HepG2 (cell line): ENCODE data around the gene GNA12. TPM values are rescaled to one million over a fixed set of nuclear protein-coding genes. Genes with fewer than 3 reads are reported as not detected.

Experiments used
- ATAC-seq: fragments of 200-7000 bp; cut with Tn5 transposase; 3 replicates; pipeline ENCODE4 v1.9.1; 2020; ENCODE audit warnings: mild to moderate bottlenecking, moderate library complexity
- BruUV-seq: library from RNA; stranded (reverse); fragments of 400-500 nt; replicated peaks from 2 replicates; lab custom pipeline; 2021; lab: Mats Ljungman, UMichigan
- CTCF ChIA-PET: fragments of 300-600 bp; formaldehyde crosslinking; extraction: SDS; loops from one replicate; lab custom pipeline; 2021; ENCODE audit warnings: low total read pairs, inconsistent platforms, low intra/inter-chr PET ratio; lab: Yijun Ruan, JAX
- POLR2A ChIA-PET: fragments of 350-600 bp; sonication (Branson Sonifier 250); formaldehyde crosslinking; loops from one replicate; lab custom pipeline; 2020; ENCODE audit warnings: antibody characterized with exemption, inconsistent platforms; lab: Yijun Ruan, JAX
- DNase-seq: peaks from one replicate; pipeline ENCODE4 v3.0.0-alpha.2; 2015; ENCODE audit warnings: low spot score
- FAIRE-seq: peaks from 3 replicates; lab custom pipeline; 2011; peaks lifted over from hg19 to GRCh38; lab: Jason Lieb, UNC
- H2AFZ ChIP-seq: one replicate; pipeline ENCODE4 v1.6.1; 2011; ENCODE audit warnings: low read length, inconsistent platforms
- H3K27ac ChIP-seq: fragments of 300-600 bp; 3 replicates; pipeline ENCODE4 v1.8.0; 2011; ENCODE audit warnings: mixed run types, mild to moderate bottlenecking, mixed read lengths, low read length, inconsistent platforms; ENCODE audit not compliant: insufficient read depth; ENCODE audit errors: extremely low read length
- H3K27me3 ChIP-seq, 2 experiments: fragments of 200-600 bp in 1 of 2; 2 replicates in 1 of 2; 3 replicates in 1 of 2; pipeline versions ENCODE4 v1.6.0 to v1.8.0; 2011; ENCODE audit warnings: low read length in 2 of 2, mild to moderate bottlenecking in 2 of 2, moderate library complexity in 2 of 2, inconsistent platforms in 1 of 2; ENCODE audit not compliant: insufficient read depth in 2 of 2, control insufficient read depth in 1 of 2
- H3K36me3 ChIP-seq, 2 experiments: fragments of 200-600 bp in 1 of 2; replicated peaks in 1 of 2; 2 replicates in 1 of 2; 3 replicates in 1 of 2; pipeline versions ENCODE4 v1.5.1 to v1.8.0; 2011; ENCODE audit warnings: low read length in 2 of 2, inconsistent platforms in 1 of 2; ENCODE audit not compliant: insufficient read depth in 2 of 2, control insufficient read depth in 1 of 2
- H3K4me1 ChIP-seq: 2 replicates; pipeline ENCODE4 v1.5.1; 2012; ENCODE audit warnings: low read length, inconsistent platforms; ENCODE audit not compliant: insufficient read depth
- H3K4me2 ChIP-seq: 2 replicates; pipeline ENCODE4 v1.6.0; 2011; ENCODE audit warnings: low read depth, low read length, inconsistent platforms
- H3K4me3 ChIP-seq, 3 experiments: fragments of 200-600 bp in 1 of 3; sonication (generic), shearing (Covaris generic) in 1 of 3; replicated peaks in 1 of 3; 2 replicates each; pipeline ENCODE4 v1.5.1; 2011 to 2016; ENCODE audit warnings: low read length in 3 of 3, inconsistent platforms in 2 of 3, low read depth in 2 of 3, mild to moderate bottlenecking in 2 of 3, control low read depth in 1 of 3, mixed read lengths in 1 of 3; ENCODE audit not compliant: insufficient read depth in 1 of 3
- H3K79me2 ChIP-seq: one replicate; pipeline ENCODE4 v1.6.1; 2011; ENCODE audit warnings: low read length, inconsistent platforms; ENCODE audit not compliant: insufficient read depth
- H3K9ac ChIP-seq: 2 replicates; pipeline ENCODE4 v1.6.0; 2011; ENCODE audit warnings: mild to moderate bottlenecking, low read depth, low read length, inconsistent platforms; ENCODE audit not compliant: insufficient read depth
- H3K9me3 ChIP-seq: 2 replicates; pipeline ENCODE4 v1.5.1; 2012; ENCODE audit warnings: mild to moderate bottlenecking, low read length
- H4K20me1 ChIP-seq: 2 replicates; pipeline ENCODE4 v1.6.0; 2011; ENCODE audit warnings: inconsistent platforms, mild to moderate bottlenecking, low read length, moderate library complexity; ENCODE audit not compliant: insufficient read depth
- AGO2 ChIP-seq: fragments of 200-400 bp; formaldehyde crosslinking; optimal IDR thresholded peaks from 2 replicates; pipeline ENCODE3; 2017; ENCODE audit warnings: mild to moderate bottlenecking, low read depth, low read length, moderate library complexity
- EEA1 ChIP-seq: sonication (generic); formaldehyde crosslinking; IDR thresholded peaks from 2 replicates; pipeline ENCODE4 v1.5.1; 2020; ENCODE audit warnings: mild to moderate bottlenecking, missing genetic modification reagents, borderline replicate concordance
- JDP2 ChIP-seq: sonication (generic); formaldehyde crosslinking; IDR thresholded peaks from 2 replicates; pipeline ENCODE4 v1.8.1; 2022; ENCODE audit warnings: missing genetic modification reagents, borderline replicate concordance
- KDM2A ChIP-seq: sonication (generic); formaldehyde crosslinking; IDR thresholded peaks from 2 replicates; pipeline ENCODE4 v1.4.0; 2020; ENCODE audit warnings: low read depth, missing genetic modification reagents, borderline replicate concordance
- MEF2D ChIP-seq: sonication (generic); formaldehyde crosslinking; IDR thresholded peaks from 2 replicates; pipeline ENCODE4 v1.5.1; 2020; ENCODE audit warnings: mild to moderate bottlenecking, missing genetic modification reagents
- NFRKB ChIP-seq: fragments of 450-650 bp; IDR thresholded peaks from 2 replicates; pipeline ENCODE4 v1.6.1; 2017
- STAT5B ChIP-seq: sonication (generic); formaldehyde crosslinking; IDR thresholded peaks from 2 replicates; pipeline ENCODE4 v1.4.0; 2020; ENCODE audit warnings: missing genetic modification reagents
- ZNF556 ChIP-seq: sonication (generic); formaldehyde crosslinking; IDR thresholded peaks from 2 replicates; pipeline ENCODE4 v1.4.0; 2020; ENCODE audit warnings: mild to moderate bottlenecking, missing genetic modification reagents, borderline replicate concordance
- WGBS: methylation state at CpG from one replicate; pipeline ENCODE4 v1.1.6; 2017; ENCODE audit warnings: low lambda C conversion rate; 5-methylcytosine and 5-hydroxymethylcytosine counted together
- in situ Hi-C: cut with HindIII; loops from 2 replicates; pipeline ENCODE4 v1.10.0; 2017; ENCODE audit warnings: low pct_unique_long_range_greater_than_20kb; ENCODE audit not compliant: extremely low pct_ligation_motif_present
- intact Hi-C: fragments of 100-400 bp; cut with micrococcal nuclease; formaldehyde crosslinking; loops from one replicate; pipeline ENCODE4 v1.10.0; 2022; ENCODE audit not compliant: unreplicated experiment
- polyA plus RNA-seq, 8 experiments: library from polyadenylated mRNA; depleted of rRNA in 3 of 8; stranded (reverse) in 7 of 8; unstranded in 1 of 8; fragments of >200 nt; fragmentation: Illumina TruSeq in 4 of 8; extraction: Trizol in 4 of 8; gene quantifications; 2 replicates each; pipeline versions ENCODE4 v1.2.1 to v1.2.3, GENCODE V29; 2011 to 2016; ENCODE audit warnings: low read depth in 4 of 8, missing spikeins in 1 of 8, mixed read lengths in 1 of 8; ENCODE audit not compliant: insufficient read depth in 1 of 8
- total RNA-seq, 5 experiments: library from RNA; depleted of rRNA; stranded (reverse); fragments of >200 nt; fragmentation: Illumina TruSeq; extraction: Trizol; gene quantifications; 2 replicates each; pipeline ENCODE4 v1.2.3, GENCODE V29; 2016; ENCODE audit warnings: low read depth in 1 of 5
- TF ChIP-seq, protein P1 (sequence below): sonication (generic); formaldehyde crosslinking; conservative IDR thresholded peaks from 2 replicates; pipeline ENCODE4 v1.8.0; 2022; ENCODE audit warnings: missing genetic modification reagents
- TF ChIP-seq, protein P2 (sequence below): sonication (generic); formaldehyde crosslinking; IDR thresholded peaks from 2 replicates; pipeline ENCODE4 v1.4.0; 2020; ENCODE audit warnings: missing genetic modification reagents, mild to moderate bottlenecking, borderline replicate concordance

Gene GNA12
- total and polyA plus RNA-seq, 2 of the 13 experiments (the other 11 are each of a cell fraction or from before 2014, with no cell fraction given) = 16.2 to 50.9 TPM

DNA sequence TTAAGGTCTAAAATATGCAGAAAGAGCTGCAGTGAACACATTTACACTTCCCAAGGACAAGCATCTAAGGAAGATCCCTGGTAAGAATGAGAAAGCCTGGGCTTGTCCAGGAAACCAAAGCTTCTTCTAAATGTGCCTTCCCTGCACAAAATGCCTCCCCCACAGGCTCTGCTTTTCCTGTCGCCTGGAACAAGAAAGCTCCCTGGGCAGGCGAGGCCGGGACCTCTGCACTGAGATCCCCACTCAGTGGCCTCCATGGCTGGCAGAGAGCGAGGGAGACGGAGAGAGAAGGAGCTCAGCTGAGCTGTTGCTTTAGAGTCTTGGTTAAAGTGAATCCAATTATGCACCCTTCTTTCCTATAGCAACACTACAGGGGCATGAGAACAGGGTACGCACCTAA, 80.5 kb downstream of the GNA12 start:
- Histone ChIP-seq H4K20me1 (no peaks in the 10 kb centered on the region), H3K9ac (no peak overlapping the region), H3K36me3 (peaks cover 4 to 8% of the 10 kb centered on the region in 2 experiments; a peak in 4 of 5 replicates), H3K4me1 (peaks cover 24% of the 10 kb centered on the region), H3K4me3 (no peak overlapping the region), H3K27me3 (no peaks in the 10 kb centered on the region), H2AFZ (no peak overlapping the region), H3K4me2 (no peak overlapping the region), H3K9me3 (no peaks in the 10 kb centered on the region), H3K27ac (no peak overlapping the region), H3K79me2 (no peaks in the 10 kb centered on the region)
- ChIA-PET POLR2A (no interaction called here), CTCF (no interaction called here)
- TF ChIP-seq AGO2 (no peak), MEF2D (CRISPR knock-in tag) (no peak), JDP2 (no peak), STAT5B (CRISPR knock-in tag) (no peak)
- TF ChIP-seq, protein P1, sequence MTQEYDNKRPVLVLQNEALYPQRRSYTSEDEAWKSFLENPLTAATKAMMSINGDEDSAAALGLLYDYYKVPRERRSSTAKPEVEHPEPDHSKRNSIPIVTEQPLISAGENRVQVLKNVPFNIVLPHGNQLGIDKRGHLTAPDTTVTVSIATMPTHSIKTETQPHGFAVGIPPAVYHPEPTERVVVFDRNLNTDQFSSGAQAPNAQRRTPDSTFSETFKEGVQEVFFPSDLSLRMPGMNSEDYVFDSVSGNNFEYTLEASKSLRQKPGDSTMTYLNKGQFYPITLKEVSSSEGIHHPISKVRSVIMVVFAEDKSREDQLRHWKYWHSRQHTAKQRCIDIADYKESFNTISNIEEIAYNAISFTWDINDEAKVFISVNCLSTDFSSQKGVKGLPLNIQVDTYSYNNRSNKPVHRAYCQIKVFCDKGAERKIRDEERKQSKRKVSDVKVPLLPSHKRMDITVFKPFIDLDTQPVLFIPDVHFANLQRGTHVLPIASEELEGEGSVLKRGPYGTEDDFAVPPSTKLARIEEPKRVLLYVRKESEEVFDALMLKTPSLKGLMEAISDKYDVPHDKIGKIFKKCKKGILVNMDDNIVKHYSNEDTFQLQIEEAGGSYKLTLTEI (CRISPR knock-in tag) = no peak
- no TSS peak for BruUV-seq
- FAIRE-seq (no peak), ATAC-seq (no peak), DNase-seq (no peak)
- in situ Hi-C loops = no loop called here
- intact Hi-C loops = no loop called here
- 93% methylated on average over 5 of the region's 6 CpGs for WGBS

DNA sequence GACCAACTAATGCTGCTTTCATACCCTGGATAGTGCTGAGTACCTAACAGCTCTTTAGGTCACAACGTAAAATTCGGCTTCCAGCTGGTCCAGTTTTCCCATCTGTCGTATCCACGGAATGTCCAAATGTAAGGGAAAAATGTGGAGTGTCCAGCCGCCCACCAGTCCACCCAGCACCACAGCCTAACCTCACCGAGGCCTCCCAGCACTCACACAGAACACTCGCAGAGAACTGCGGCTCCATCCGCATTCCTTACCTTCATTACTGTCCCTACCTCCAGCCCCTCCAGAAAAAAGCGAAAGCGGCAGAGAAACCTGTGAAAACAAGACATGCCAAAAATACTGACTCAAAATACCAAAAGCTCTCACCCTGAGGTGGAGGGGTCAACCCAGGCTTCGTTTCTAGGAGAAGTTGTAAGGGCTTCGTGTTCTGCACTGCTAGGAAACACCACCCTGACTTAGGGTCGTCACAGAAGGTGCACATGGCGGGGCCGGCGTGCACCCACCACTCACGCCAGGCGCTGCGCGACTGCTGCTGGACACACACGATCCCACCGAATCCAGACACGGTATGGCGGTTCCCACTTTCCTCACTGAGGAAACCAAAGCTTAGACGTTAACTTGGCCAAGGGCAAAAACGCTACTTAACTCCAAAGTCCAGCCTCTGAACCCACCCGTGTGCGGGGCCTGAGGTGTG, 82.2 kb downstream of the GNA12 start:
- Histone ChIP-seq H3K9me3 (no peaks in the 10 kb centered on the region), H3K4me1 (peaks cover 38% of the 10 kb centered on the region), H2AFZ (no peak overlapping the region), H3K27ac (no peak overlapping the region), H3K27me3 (no peaks in the 10 kb centered on the region), H3K36me3 (peaks cover 3 to 7% of the 10 kb centered on the region in 2 experiments; a peak in 4 of 5 replicates), H3K4me2 (no peak overlapping the region)
- ATAC-seq (no peak), FAIRE-seq (no peak)
- WGBS = 98% methylated on average over 29 of the region's 29 CpGs
- POLR2A ChIA-PET = no interaction called here
- in situ Hi-C loops = no loop called here
- intact Hi-C loops = no loop called here
- CTCF ChIA-PET = no interaction called here
- no TSS peak for BruUV-seq
- TF ChIP-seq KDM2A (no peak), EEA1 (CRISPR knock-in tag) (no peak), NFRKB (no peak), ZNF556 (CRISPR knock-in tag) (no peak)
- TF ChIP-seq, protein P2, sequence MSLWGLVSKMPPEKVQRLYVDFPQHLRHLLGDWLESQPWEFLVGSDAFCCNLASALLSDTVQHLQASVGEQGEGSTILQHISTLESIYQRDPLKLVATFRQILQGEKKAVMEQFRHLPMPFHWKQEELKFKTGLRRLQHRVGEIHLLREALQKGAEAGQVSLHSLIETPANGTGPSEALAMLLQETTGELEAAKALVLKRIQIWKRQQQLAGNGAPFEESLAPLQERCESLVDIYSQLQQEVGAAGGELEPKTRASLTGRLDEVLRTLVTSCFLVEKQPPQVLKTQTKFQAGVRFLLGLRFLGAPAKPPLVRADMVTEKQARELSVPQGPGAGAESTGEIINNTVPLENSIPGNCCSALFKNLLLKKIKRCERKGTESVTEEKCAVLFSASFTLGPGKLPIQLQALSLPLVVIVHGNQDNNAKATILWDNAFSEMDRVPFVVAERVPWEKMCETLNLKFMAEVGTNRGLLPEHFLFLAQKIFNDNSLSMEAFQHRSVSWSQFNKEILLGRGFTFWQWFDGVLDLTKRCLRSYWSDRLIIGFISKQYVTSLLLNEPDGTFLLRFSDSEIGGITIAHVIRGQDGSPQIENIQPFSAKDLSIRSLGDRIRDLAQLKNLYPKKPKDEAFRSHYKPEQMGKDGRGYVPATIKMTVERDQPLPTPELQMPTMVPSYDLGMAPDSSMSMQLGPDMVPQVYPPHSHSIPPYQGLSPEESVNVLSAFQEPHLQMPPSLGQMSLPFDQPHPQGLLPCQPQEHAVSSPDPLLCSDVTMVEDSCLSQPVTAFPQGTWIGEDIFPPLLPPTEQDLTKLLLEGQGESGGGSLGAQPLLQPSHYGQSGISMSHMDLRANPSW = no peak
- TF ChIP-seq, all 625 proteins: peak for 0
- Histone ChIP-seq H3K4me3 (no peak overlapping the region), H3K9ac (no peak overlapping the region), H4K20me1 (no peaks in the 10 kb centered on the region), H3K79me2 (peaks cover 4% of the 10 kb centered on the region)
- no peak for DNase-seq
